ENCODE measurements around the gene ARHGEF25.
"Not testable (repeated sequence)": the region's sequence is repeated elsewhere in the genome, so short reads cannot be mapped to it uniquely, and the experiment has no call there.

Gene ARHGEF25

GRCh38 chr12:57586128-57586527, 25.1 kb upstream of the ARHGEF25 start:
- no peak for DNase-seq

GRCh38 chr12:57586832-57587429, 24.3 kb upstream of the ARHGEF25 start:
- DNase-seq = no peak

GRCh38 chr12:57588951-57589610, 22.2 kb upstream of the ARHGEF25 start:
- DNase-seq = not testable (repeated sequence)

GRCh38 chr12:57590479-57590863, 20.8 kb upstream of the ARHGEF25 start:
- DNase-seq = no peak

- DNase-seq = peak; percentile 79
Measured at GRCh38 chr12:57590864-57591781, 20.1 kb upstream of the ARHGEF25 start, which contains the start of gene PIP4K2C. TSS of gene PIP4K2C (plus strand) at chr12:57591192. CDS start at chr12:57591290, 98 bp downstream.

GRCh38 chr12:57591782-57592325, 19.4 kb upstream of the ARHGEF25 start:
- no peak for DNase-seq

GRCh38 chr12:57592551-57593165, 18.6 kb upstream of the ARHGEF25 start:
- DNase-seq = no peak

GRCh38 chr12:57593187-57593586, 18.0 kb upstream of the ARHGEF25 start:
- no peak for DNase-seq

GRCh38 chr12:57600395-57600794, 10.8 kb upstream of the ARHGEF25 start:
- no peak for DNase-seq

- no peak for DNase-seq
Measured at GRCh38 chr12:57602544-57602943, 8.7 kb upstream of the ARHGEF25 start.

GRCh38 chr12:57603324-57603723, 7.9 kb upstream of the ARHGEF25 start:
- DNase-seq = no peak

- DNase-seq = no peak
Measured at GRCh38 chr12:57603815-57604453, 7.3 kb upstream of the ARHGEF25 start.

GRCh38 chr12:57604454-57604991, 6.7 kb upstream of the ARHGEF25 start, which contains the start of gene DTX3:
TSS of gene DTX3 (plus strand) at chr12:57604824. CDS start at chr12:57606518, 1,694 bp downstream.
- DNase-seq = no peak

GRCh38 chr12:57604992-57605810, 6.0 kb upstream of the ARHGEF25 start:
- no peak for DNase-seq

- DNase-seq = no peak
Measured at GRCh38 chr12:57605811-57606311, 5.4 kb upstream of the ARHGEF25 start.

GRCh38 chr12:57606399-57606798, 4.8 kb upstream of the ARHGEF25 start:
- DNase-seq = no peak

- DNase-seq = no peak
Measured at GRCh38 chr12:57606821-57607220, 4.4 kb upstream of the ARHGEF25 start.

- DNase-seq = no peak
Measured at GRCh38 chr12:57607958-57608663, 3.1 kb upstream of the ARHGEF25 start.

GRCh38 chr12:57609101-57609780, 2.0 kb upstream of the ARHGEF25 start:
- no peak for DNase-seq
